Keratinocyte (primary cell): ENCODE measurements around the gene GNG10.

Experiments used
- CTCF ChIP-seq, 3 experiments: IDR thresholded peaks in 1 of 3; conservative IDR thresholded peaks in 1 of 3; optimal IDR thresholded peaks in 1 of 3; 2 replicates in 2 of 3; 3 replicates in 1 of 3; pipeline versions ENCODE3 to v1.5.1; 2011; ENCODE audit warnings: low read length in 3 of 3, mild to moderate bottlenecking in 3 of 3, moderate library complexity in 2 of 3, control low read depth in 1 of 3, inconsistent platforms in 1 of 3; ENCODE audit not compliant: insufficient read depth in 2 of 3; ENCODE audit errors: extremely low read depth in 1 of 3
- EZH2 ChIP-seq: IDR thresholded peaks from one replicate; pipeline ENCODE4 v1.6.1; 2012; ENCODE audit warnings: inconsistent platforms, mild to moderate bottlenecking, low read length, moderate library complexity

GRCh38 chr9:111632060-111632459 lies 29.3 kb upstream of the GNG10 start:
- TF ChIP-seq CTCF (optimal IDR thresholded peaks at IDR 0.05 in 1 of 3, IDR thresholded peaks at IDR 0.05 in 1 of 3, conservative IDR thresholded peaks at IDR 0.05 in 1 of 3; ENCODE audit: extremely low read depth in 1 of 3, insufficient read depth in 2 of 3, low read length in 3 of 3) (no peak), EZH2 (no peak)
